GM23248 (cell line): Measurements from ENCODE around the gene SF3B3.

Experiments
- EZH2 ChIP-seq: fragments of 200-600 bp; sonication (generic); IDR thresholded peaks from 2 replicates; pipeline ENCODE4 v1.6.1; 2018; ENCODE audit warnings: antibody characterized with exemption, mild to moderate bottlenecking; ENCODE audit not compliant: insufficient read depth, poor library complexity, severe bottlenecking
- EZH2phosphoT487 ChIP-seq: fragments of 200-600 bp; sonication (generic); IDR thresholded peaks from 2 replicates; pipeline ENCODE4 v1.6.1; 2018; ENCODE audit warnings: antibody characterized with exemption, moderate library complexity, mild to moderate bottlenecking, low read depth; ENCODE audit not compliant: insufficient read depth

- no peak for TF ChIP-seq EZH2
- TF ChIP-seq EZH2phosphoT487: no peak
These were observed 29.3 kb upstream of the SF3B3 start for GRCh38 chr16:70494202-70494770.
